SK-N-SH treated with all-trans-retinoic acid at 6 μM for 48 hours (cell line): ENCODE results near the gene TMEM214.

Source experiments
- ARNTL ChIP-seq: fragments of 450-650 bp; formaldehyde crosslinking; IDR thresholded peaks from 2 replicates; pipeline ENCODE4 v1.5.0; 2020; ENCODE audit warnings: low read depth, mild to moderate bottlenecking, moderate library complexity, borderline replicate concordance
- ESRRG ChIP-seq: fragments of 250-450 bp; sonication (Bioruptor Pico); IDR thresholded peaks from 2 replicates; pipeline ENCODE4 v1.6.1; 2021; ENCODE audit warnings: mild to moderate bottlenecking
- GLIS3 ChIP-seq: fragments of 250-450 bp; sonication (Bioruptor Pico); IDR thresholded peaks from 2 replicates; pipeline ENCODE4 v1.5.0; 2020; ENCODE audit warnings: mild to moderate bottlenecking, moderate library complexity
- ISL1 ChIP-seq: fragments of 250-450 bp; sonication (Bioruptor Pico); IDR thresholded peaks from 2 replicates; pipeline ENCODE4 v2.1.2; 2022; ENCODE audit warnings: mild to moderate bottlenecking, moderate library complexity
- OSR1 ChIP-seq: fragments of 250-450 bp; sonication (Bioruptor Pico); IDR thresholded peaks from 2 replicates; pipeline ENCODE4 v1.8.0; 2022; ENCODE audit warnings: moderate library complexity, mild to moderate bottlenecking, inconsistent platforms
- TOX ChIP-seq: fragments of 250-450 bp; sonication (Bioruptor Pico); IDR thresholded peaks from 2 replicates; pipeline ENCODE4 v1.8.0; 2021; ENCODE audit warnings: mild to moderate bottlenecking, moderate library complexity, borderline replicate concordance
- ZFP3 ChIP-seq: fragments of 250-450 bp; sonication (Bioruptor Pico); IDR thresholded peaks from 2 replicates; pipeline ENCODE4 v1.5.0; 2020; ENCODE audit warnings: mild to moderate bottlenecking, moderate library complexity
- ZNF70 ChIP-seq: fragments of 450-650 bp; formaldehyde crosslinking; IDR thresholded peaks from 2 replicates; pipeline ENCODE4 v1.5.0; 2020; ENCODE audit warnings: mild to moderate bottlenecking, moderate library complexity
- ZNF8 ChIP-seq: fragments of 450-650 bp; formaldehyde crosslinking; IDR thresholded peaks from 2 replicates; pipeline ENCODE4 v1.5.0; 2020; ENCODE audit warnings: mild to moderate bottlenecking, moderate library complexity
- TF ChIP-seq, protein P1 (sequence below): fragments of 250-450 bp; sonication (Bioruptor Pico); IDR thresholded peaks from 2 replicates; pipeline ENCODE4 v1.5.1; 2020; ENCODE audit warnings: low read depth, mild to moderate bottlenecking, moderate library complexity
- TF ChIP-seq, protein P2 (sequence below): fragments of 250-450 bp; sonication (Bioruptor Pico); IDR thresholded peaks from 2 replicates; pipeline ENCODE4 v1.5.1; 2021; ENCODE audit warnings: mild to moderate bottlenecking, moderate library complexity
- TF ChIP-seq, protein P3 (sequence below): fragments of 250-450 bp; sonication (Bioruptor Pico); IDR thresholded peaks from 2 replicates; pipeline ENCODE4 v1.8.0; 2020; ENCODE audit warnings: mild to moderate bottlenecking, moderate library complexity, borderline replicate concordance

DNA sequence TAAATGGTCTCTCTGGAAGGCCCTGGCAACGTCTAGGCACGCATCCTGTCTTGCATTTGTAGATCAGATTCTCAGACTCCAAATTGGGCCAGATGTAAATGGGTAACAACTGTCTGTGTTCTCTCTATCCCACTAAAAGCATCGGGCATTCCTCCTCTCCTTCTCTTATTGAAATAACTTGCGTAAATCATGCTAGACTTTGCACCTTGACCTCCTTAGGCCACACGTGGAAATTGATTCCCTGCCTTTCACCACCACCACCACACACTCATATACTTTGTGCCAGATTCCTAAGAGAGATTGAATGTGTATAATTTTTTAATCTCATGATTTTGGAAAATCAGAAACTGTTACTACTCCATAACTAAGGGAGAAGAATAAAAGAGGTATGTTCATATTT is 41.0 kb upstream of the TMEM214 start:
- TF ChIP-seq, protein P1, sequence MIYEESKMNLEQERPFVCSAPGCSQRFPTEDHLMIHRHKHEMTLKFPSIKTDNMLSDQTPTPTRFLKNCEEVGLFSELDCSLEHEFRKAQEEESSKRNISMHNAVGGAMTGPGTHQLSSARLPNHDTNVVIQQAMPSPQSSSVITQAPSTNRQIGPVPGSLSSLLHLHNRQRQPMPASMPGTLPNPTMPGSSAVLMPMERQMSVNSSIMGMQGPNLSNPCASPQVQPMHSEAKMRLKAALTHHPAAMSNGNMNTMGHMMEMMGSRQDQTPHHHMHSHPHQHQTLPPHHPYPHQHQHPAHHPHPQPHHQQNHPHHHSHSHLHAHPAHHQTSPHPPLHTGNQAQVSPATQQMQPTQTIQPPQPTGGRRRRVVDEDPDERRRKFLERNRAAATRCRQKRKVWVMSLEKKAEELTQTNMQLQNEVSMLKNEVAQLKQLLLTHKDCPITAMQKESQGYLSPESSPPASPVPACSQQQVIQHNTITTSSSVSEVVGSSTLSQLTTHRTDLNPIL (CRISPR knock-in tag) = no peak
- TF ChIP-seq TOX (no peak), GLIS3 (CRISPR knock-in tag) (no peak), ARNTL (CRISPR knock-in tag) (no peak), ZFP3 (CRISPR knock-in tag) (no peak), ESRRG (CRISPR knock-in tag) (no peak), OSR1 (CRISPR knock-in tag) (no peak), ISL1 (no peak), ZNF8 (CRISPR knock-in tag) (no peak), ZNF70 (no peak)
- TF ChIP-seq, protein P2, sequence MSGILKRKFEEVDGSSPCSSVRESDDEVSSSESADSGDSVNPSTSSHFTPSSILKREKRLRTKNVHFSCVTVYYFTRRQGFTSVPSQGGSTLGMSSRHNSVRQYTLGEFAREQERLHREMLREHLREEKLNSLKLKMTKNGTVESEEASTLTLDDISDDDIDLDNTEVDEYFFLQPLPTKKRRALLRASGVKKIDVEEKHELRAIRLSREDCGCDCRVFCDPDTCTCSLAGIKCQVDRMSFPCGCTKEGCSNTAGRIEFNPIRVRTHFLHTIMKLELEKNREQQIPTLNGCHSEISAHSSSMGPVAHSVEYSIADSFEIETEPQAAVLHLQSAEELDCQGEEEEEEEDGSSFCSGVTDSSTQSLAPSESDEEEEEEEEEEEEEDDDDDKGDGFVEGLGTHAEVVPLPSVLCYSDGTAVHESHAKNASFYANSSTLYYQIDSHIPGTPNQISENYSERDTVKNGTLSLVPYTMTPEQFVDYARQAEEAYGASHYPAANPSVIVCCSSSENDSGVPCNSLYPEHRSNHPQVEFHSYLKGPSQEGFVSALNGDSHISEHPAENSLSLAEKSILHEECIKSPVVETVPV (CRISPR knock-in tag) = no peak
- TF ChIP-seq, protein P3, sequence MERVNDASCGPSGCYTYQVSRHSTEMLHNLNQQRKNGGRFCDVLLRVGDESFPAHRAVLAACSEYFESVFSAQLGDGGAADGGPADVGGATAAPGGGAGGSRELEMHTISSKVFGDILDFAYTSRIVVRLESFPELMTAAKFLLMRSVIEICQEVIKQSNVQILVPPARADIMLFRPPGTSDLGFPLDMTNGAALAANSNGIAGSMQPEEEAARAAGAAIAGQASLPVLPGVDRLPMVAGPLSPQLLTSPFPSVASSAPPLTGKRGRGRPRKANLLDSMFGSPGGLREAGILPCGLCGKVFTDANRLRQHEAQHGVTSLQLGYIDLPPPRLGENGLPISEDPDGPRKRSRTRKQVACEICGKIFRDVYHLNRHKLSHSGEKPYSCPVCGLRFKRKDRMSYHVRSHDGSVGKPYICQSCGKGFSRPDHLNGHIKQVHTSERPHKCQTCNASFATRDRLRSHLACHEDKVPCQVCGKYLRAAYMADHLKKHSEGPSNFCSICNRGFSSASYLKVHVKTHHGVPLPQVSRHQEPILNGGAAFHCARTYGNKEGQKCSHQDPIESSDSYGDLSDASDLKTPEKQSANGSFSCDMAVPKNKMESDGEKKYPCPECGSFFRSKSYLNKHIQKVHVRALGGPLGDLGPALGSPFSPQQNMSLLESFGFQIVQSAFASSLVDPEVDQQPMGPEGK = no peak
